Upper lobe of left lung (tissue), 4 donors: ENCODE measurements around the gene ITK.

Source experiments
- POLR2A ChIP-seq, 4 donors: fragments of 450-650 bp; IDR thresholded peaks; one replicate each; pipeline ENCODE4 v1.5.1; 2016 to 2017; ENCODE audit warnings: antibody characterized with exemption in 4 of 4, mild to moderate bottlenecking in 2 of 4
- TF ChIP-seq, protein P1 (sequence below), 6 experiments: fragments of 450-650 bp in 4 of 6; fragments of 200-600 bp in 2 of 6; sonication (generic) in 2 of 6; IDR thresholded peaks; one replicate each; pipeline ENCODE4 v1.5.1; 2016 to 2019; ENCODE audit warnings: antibody characterized with exemption in 6 of 6

GRCh38 chr5:157269761-157270272, 89.2 kb downstream of the ITK start:
- TF ChIP-seq, protein P1, sequence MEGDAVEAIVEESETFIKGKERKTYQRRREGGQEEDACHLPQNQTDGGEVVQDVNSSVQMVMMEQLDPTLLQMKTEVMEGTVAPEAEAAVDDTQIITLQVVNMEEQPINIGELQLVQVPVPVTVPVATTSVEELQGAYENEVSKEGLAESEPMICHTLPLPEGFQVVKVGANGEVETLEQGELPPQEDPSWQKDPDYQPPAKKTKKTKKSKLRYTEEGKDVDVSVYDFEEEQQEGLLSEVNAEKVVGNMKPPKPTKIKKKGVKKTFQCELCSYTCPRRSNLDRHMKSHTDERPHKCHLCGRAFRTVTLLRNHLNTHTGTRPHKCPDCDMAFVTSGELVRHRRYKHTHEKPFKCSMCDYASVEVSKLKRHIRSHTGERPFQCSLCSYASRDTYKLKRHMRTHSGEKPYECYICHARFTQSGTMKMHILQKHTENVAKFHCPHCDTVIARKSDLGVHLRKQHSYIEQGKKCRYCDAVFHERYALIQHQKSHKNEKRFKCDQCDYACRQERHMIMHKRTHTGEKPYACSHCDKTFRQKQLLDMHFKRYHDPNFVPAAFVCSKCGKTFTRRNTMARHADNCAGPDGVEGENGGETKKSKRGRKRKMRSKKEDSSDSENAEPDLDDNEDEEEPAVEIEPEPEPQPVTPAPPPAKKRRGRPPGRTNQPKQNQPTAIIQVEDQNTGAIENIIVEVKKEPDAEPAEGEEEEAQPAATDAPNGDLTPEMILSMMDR (IDR thresholded peaks at IDR 0.05), result no peak
- TF ChIP-seq POLR2A (IDR thresholded peaks at IDR 0.05), result no peak
